GM12865 (cell line): ENCODE data around the gene DDX3X.

ENCODE experiments used
- DNase-seq: peaks from one replicate; pipeline ENCODE4 v3.0.0; 2010; ENCODE audit warnings: low read depth
- H3K4me3 ChIP-seq: 2 replicates; pipeline ENCODE4 v1.5.1; 2011; ENCODE audit warnings: mild to moderate bottlenecking, low read depth, low read length, control low read depth
- TF ChIP-seq, protein P1 (sequence below): IDR thresholded peaks from 2 replicates; pipeline ENCODE4 v1.5.1; 2011; ENCODE audit warnings: low read length, control low read depth, low read depth, inconsistent platforms; ENCODE audit not compliant: insufficient read depth; ENCODE audit errors: missing control alignments

DDX3X gene

DNA sequence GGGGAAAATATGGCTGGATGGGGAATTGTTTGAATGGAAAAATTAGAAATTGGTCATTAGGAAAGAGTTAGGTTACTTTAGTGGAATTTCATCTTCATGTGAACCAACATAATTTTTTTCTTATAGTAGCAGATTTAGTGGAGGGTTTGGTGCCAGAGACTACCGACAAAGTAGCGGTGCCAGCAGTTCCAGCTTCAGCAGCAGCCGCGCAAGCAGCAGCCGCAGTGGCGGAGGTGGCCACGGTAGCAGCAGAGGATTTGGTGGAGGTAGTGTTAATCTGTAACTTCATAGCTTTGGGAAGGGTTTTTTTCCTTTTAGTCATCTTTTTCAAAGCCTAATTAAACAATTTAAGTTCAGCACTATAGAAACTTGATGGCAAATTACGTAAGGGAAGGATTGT, 13.2 kb downstream of the DDX3X start:
- TF ChIP-seq, protein P1, sequence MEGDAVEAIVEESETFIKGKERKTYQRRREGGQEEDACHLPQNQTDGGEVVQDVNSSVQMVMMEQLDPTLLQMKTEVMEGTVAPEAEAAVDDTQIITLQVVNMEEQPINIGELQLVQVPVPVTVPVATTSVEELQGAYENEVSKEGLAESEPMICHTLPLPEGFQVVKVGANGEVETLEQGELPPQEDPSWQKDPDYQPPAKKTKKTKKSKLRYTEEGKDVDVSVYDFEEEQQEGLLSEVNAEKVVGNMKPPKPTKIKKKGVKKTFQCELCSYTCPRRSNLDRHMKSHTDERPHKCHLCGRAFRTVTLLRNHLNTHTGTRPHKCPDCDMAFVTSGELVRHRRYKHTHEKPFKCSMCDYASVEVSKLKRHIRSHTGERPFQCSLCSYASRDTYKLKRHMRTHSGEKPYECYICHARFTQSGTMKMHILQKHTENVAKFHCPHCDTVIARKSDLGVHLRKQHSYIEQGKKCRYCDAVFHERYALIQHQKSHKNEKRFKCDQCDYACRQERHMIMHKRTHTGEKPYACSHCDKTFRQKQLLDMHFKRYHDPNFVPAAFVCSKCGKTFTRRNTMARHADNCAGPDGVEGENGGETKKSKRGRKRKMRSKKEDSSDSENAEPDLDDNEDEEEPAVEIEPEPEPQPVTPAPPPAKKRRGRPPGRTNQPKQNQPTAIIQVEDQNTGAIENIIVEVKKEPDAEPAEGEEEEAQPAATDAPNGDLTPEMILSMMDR = no peak
- no peak for DNase-seq
- H3K4me3 ChIP-seq = no peak overlapping the region

DNA sequence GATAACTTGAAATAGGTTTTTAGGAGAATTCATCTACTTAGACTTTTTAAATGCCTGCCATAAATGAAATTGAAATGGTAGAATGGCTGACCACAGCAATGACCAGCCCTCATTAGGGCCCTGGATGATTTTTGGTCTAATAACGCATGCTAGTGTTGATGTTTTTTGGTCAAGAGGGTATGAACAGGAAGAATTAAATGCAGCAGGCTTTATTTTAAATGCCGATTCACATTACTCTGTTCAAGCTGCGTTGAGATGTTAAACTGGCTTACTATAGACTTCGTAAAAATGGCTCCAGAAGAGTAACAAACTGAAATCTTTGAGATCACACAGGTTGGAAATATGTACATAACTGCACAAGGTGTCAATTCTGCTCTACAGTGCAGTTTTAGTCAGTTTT, 14.6 kb downstream of the DDX3X start:
- TF ChIP-seq, protein P1 = no peak
- no peak for DNase-seq
- no peak overlapping the region for H3K4me3 ChIP-seq

DNA sequence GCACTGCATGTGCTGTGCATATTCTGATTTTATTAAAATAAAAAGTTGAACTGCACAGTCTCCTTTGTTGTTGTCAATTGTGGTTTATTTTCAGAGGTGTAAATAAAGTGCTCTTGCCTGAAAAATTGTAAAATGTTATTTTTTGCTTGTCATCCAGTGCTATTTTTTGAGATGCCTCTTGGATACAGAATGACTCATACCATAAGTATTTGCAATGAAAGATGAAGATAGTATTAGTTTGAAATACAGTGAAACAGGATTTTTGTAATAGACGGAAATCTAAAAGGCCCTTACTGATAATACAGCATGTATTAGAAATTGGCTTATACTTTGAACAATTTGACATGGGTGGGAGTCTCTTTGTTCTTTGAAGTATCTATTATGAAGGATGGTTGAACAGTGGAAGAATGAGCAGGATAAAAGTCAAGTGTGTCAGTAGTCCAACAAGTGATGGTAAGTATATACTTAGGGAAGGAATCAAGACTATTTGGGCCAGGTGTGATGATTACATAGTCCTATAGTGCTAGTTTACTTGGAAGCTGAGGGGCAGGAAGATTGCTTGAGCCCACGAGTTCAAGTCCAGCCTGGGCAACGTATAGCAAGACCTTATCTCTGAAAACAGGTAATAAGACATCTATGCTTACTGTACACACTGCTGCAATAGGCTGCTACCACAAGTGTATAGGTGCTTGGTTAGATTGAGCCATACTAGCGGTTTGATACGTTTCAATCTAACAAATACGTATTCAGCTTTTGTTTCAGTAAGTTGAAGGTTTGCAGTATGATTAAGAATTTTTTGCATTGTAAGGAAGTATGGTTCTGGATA, 16.4 kb downstream of the DDX3X start:
- DNase-seq = no peak
- H3K4me3 ChIP-seq = no peak overlapping the region
- TF ChIP-seq, protein P1 = no peak

DNA sequence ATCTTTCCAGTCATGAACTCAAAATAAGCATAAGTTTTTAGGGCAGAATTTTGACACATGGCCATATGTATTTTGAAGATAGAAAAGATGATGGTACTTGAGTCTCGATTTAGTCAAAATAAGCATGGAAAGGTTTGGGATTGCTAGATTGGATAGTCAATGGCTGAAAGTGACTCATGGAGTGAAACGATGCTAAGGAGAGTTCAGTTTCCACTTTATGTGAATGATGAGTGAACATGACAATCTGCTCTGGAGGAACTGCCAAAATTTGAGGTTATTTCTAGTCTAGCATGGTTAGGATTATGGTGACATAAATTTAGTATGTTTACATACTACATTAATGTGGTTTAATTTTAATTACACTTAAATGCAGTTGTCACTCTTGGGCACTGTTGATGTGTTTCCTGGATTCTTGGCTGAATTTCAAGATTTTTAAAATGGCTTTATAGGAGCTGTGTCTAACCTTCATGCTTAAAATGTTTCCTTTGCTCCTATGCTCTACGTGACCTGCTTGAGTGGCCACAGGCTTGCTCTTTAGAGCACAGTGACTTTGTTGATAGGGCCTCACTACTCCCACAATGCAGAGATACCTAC, 17.1 kb downstream of the DDX3X start:
- no peak for DNase-seq
- TF ChIP-seq, protein P1 = no peak
- H3K4me3 ChIP-seq = no peak overlapping the region

- no peak overlapping the region for H3K4me3 ChIP-seq
- DNase-seq = no peak
- TF ChIP-seq, protein P1 = no peak
These were observed 18.0 kb downstream of the DDX3X start for GRCh38 chrX:41351923-41352322.

DNA sequence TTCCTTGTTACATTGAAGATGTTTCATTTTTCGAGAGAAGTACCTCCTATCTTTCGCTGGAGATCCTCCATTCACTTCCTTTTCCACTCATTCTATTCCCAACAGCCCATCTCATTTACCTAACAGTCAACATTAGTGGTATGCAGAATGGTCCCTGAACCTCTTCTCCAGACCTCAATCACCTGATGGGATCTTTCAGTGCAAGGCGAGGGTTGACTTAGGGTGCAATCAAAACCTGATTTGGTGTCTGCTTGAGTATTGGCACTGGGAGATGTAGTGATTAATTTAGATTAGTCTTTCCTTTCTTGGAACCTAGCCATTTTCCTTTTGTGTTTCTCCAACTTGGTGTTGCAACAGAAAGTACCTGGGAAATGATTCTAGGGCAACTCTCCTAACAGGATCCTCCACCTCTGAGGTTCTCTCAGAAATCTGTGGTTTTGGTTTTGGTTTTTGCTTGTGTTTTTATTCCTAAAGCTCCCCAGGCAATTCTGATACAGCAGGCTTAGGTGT, 18.4 kb downstream of the DDX3X start:
- TF ChIP-seq, protein P1 = no peak
- DNase-seq = no peak
- no peak overlapping the region for H3K4me3 ChIP-seq
